Activated CD4-positive, alpha-beta T cell treated with anti-CD3 and anti-CD28 coated beads, Interleukin-10, Interleukin-2, amounts not matched to agents 100 ng/mL and 50 ng/mL, durations not matched to agents 16 hours and 8 hours (primary cell): Measurements from ENCODE around the gene ANKFN1.

ENCODE experiments used
- DNase-seq: peaks from one replicate; pipeline ENCODE4 v3.0.0-alpha.2; 2020

The ANKFN1 gene

GRCh38 chr17:56148333-56148732 lies 4.9 kb upstream of the ANKFN1 start:
- DNase-seq: no peak

- DNase-seq: no peak
These were observed 3.8 kb upstream of the ANKFN1 start for GRCh38 chr17:56149266-56150036.

DNA sequence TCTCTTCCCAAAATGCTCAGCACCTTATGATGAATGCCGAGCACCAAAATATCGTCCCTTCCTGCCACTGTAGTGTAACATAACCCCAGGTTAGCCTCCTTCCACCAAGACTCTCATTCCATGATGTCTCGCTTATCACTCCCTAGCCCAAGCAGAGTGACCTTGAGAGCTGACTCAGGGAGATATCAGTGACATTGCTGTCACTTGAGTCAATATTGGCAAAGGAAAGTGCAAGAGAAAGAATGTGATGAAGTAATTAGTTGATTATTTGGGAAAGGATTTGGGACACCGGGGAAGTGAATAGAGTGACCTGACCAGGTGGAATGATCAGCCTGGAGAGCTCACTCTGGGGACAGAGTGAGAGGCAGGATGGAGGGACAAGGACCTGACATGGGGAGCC lies 2.6 kb upstream of the ANKFN1 start:
- DNase-seq: no peak

DNA sequence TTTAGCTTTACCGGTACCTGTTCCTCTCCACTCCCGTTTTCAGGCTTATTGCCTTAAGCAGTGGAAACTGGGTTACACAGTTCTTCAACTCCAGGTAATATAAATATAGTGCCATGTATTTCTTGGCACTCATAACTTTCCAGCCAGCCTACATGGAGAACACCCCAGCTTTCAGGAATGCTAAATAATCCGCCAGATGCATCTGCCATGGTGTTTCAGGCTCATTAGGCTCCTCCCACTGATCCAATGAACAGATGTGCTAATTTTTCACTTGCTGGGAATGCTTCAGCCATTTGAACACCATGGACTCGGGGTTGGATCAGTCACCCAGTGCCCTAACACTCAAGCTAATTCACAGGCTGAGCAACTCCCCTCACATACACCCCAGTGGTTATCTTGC lies 4.6 kb downstream of the ANKFN1 start:
- no peak for DNase-seq

DNA sequence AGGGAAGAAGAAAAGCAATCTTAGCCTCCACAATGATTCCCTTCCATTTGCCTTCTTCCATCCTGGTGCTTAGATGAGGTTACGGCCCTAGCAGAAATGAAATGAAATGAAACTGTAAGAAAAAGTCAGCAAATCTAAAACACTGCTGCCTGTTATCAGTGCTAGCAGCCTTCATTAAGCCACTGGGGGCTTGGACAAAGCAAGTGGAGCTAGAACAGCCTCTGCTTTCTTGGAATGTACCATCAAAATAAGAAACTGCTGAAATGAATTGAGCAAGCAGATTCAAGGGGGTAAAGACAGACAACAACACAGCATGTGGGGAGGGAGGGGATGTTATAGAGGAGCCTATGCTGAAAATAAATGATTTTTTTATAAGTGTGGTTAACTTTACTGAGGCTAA lies 5.1 kb downstream of the ANKFN1 start:
- DNase-seq: no peak

- no peak for DNase-seq
These were observed 5.9 kb downstream of the ANKFN1 start for GRCh38 chr17:56158915-56159825.

DNA sequence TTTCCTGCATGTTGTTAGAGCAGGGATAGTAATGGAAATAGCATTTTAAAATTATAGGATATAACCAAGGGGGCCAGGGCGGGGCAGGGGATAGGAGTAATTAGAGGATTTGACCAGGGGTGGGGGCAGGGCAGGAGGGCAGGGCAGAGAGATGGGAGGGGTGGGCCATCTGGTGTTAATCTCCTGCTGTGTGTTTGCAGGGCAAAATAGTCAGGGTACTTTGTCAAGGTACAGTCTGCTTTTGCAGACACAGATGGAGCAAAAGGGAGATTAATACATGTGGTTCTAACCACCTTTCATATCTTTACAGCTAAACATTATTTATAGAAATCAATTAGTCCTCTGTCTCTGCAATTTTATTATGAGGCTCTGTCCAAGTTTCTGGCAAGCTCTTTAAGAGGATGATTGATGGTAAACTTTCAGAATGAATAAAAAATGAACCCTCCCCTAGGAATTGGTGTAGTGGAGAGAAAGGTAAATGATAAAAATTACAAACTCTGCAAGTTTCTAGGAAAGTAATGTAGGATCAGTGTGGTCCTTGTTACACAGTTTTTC lies 6.6 kb downstream of the ANKFN1 start:
- no peak for DNase-seq

- no peak for DNase-seq
These were observed 7.1 kb downstream of the ANKFN1 start for GRCh38 chr17:56160422-56160821.

DNA sequence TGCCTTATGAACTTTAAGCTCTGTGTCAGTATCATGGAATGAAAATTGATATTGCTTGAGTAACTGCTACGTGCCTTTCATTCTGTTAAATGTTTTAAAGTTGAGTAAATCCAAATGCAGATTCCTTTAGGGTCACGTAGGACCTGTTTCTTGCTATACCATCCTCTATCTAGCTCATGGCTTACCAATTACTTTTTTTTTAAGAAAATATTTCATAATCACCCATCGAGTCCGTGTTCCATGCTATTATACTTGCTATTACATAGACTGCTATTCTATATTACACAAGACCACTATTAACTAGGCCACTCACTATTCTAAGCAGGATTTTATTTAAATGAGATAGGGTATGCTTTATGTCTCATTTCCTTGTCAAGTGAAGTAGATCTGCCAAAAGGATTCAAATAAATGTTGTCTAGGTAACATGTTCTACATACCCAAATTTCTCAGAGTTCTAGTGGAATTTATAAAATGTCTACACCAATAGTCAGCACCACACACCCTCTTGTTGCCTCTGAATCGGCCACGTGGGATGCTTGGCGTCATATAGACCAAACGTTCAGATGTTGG lies 11.9 kb downstream of the ANKFN1 start:
- no peak for DNase-seq

DNA sequence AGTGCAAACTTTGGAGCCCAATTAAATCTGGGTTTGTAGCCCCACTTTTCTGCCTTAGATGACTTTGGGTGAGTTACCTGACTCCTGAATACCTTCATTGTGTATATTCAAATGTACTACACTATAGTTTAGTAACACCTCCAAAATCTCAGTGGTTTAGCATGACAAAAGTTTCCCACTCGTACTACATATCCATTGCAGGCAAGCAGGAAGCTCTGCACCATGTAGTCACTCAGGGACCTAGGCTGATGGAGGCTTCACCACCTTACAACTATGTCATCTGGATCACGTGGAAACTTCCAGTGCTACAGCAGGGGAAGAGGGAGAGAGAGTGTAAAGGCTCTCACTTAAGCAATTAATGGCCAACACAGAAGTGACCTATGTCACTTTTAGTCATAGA lies 14.2 kb downstream of the ANKFN1 start:
- no peak for DNase-seq

- no peak for DNase-seq
These were observed 16.3 kb downstream of the ANKFN1 start for GRCh38 chr17:56169621-56170020.

GRCh38 chr17:56171186-56171959 lies 18.1 kb downstream of the ANKFN1 start:
- no peak for DNase-seq

DNA sequence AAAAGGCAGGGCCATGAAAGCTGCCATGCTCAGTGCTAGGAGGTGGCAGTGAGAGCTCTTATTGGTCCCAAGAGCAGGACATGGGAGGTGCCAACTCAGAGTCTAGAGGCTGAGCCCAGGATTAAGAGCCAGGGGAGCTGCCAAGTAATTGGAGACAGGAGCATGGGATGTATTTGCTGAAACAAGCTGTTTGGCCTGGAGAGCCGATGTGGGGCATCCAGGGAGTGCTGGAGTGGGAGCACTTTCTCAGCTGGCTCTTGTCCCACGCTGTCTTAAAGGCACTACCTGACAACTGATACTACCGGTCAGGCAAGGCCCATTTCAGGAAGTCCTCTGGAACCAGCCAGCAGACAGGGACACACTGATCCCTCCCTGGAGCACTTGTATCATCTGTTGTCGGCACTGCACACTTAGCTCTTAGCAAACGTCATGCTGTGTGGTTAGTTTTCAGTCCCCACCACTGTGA lies 19.3 kb downstream of the ANKFN1 start:
- no peak for DNase-seq

GRCh38 chr17:56173026-56173425 lies 19.8 kb downstream of the ANKFN1 start:
- DNase-seq: no peak

GRCh38 chr17:56173958-56174835 lies 20.9 kb downstream of the ANKFN1 start:
- DNase-seq: no peak

DNA sequence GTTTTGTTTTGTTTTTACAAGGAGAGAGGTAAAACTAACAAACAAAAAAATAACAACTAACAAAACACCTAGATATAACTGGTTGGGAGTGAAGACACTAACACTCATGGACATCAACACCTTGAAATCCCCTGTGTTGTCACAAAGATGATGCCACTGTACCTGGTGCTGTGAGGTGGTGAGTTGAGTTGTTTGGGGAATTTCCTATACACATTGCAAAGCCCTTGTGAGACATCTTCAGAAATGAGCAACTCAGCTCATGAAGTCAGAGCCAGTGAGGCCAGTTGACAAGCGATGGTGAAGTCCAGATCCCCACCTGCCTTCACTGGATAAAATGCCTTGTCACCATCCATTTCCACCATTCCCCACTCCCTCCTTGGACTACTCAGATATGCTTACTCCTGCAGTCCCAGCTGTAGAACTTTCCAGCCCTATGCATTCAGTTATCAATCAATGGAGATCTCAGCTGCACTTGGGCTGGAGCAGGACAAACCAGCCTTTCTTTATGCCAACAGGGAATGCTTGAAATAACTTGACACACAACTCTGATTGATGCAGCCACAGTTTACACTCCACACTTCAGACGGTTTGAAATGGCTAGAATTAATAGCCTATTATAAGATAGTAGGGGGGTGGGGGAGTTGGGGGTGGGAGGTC lies 22.2 kb downstream of the ANKFN1 start:
- DNase-seq: no peak

DNA sequence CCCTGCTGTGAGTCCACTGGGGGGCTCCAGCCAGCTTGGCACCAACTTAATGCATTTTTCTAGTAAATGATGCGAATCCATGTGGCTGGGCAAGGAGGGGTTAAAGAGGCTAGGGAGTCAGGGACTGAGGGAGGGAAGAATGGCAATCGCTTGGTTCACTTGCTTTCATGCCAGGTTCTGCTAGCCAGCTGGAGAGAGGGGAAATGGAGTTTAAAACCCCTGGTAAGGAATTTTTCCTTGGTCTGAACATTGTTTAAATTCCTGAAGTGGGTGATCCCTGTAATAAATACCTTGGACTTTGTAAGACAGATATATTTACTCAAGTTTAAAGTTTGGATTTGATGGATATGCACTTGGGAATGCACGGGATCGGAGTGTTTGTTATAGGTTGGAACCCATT lies 22.8 kb downstream of the ANKFN1 start:
- no peak for DNase-seq

DNA sequence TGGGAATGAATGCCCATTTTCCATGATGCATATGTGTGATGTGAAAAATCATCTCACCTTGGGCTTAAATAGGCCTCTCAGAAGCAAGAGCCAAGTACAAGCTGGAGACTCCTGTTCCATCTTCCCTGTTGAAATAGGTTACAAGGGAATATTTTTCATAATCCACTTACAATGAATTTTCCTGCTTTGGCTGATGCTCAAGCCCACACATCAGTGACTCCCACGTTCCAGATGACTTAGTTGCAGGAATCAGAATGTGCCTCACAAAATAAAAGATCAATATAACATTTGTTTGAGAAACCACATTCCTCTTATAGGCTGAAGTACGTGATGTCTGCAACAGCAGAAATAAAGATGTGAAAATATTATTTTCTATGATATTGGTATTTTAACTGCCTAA lies 24.1 kb downstream of the ANKFN1 start:
- no peak for DNase-seq

DNA sequence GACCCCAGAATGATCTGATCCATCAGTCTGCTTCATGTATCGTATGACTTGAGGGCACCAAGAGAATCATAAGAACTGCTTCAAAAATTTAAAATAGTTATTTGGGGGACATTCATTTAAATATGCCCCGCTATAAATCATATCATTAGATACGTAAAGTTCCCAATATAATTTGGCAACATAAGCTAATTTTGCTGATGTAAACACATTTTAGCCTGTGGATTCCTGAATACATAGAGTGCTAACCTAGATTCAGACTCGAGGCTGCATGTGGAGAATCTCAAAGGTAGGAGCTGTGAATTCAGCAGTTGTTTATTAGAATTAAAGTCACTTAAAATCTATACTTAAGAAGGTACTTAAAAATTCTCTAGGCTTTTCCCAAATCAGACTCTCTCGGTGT lies 24.9 kb downstream of the ANKFN1 start:
- DNase-seq: no peak

- no peak for DNase-seq
These were observed 28.8 kb downstream of the ANKFN1 start for GRCh38 chr17:56182081-56182480.

GRCh38 chr17:56184650-56185049 lies 31.4 kb downstream of the ANKFN1 start:
- no peak for DNase-seq
